Naive thymus-derived CD8-positive, alpha-beta T cell (primary cell): ENCODE measurements around the gene RHO. TPM values are rescaled to one million over a fixed set of nuclear protein-coding genes. Genes with fewer than 3 reads are reported as not detected.
A peak's percentile ranks its signal among the peaks of the same experiment; 100 is the strongest.

Source experiments
- ATAC-seq, 2 donors: fragments of 150-1000 bp; cut with Tn5 transposase in 1 of 2; sonication (Bioruptor Pico), chemical (Tn5 transposase) in 1 of 2; 1 replicate in 1 of 2; 2 replicates in 1 of 2; pipeline ENCODE4 v1.10.0; 2021; ENCODE audit warnings: mild to moderate bottlenecking in 2 of 2, moderate library complexity in 2 of 2
- POLR2A ChIA-PET: fragments of 350-600 bp; sonication (Branson Sonifier 250); formaldehyde crosslinking; loops from one replicate; lab custom pipeline; 2021; ENCODE audit warnings: antibody characterized with exemption; lab: Charles Lee
- DNase-seq, 10 donors: peaks; one replicate each; pipeline versions ENCODE4 v3.0.0 to v3.0.0-alpha.2; 2020 to 2022
- H3K27ac Mint-ChIP-seq, 10 donors: one replicate each; pipeline ENCODE4 v1.8.0; 2020 to 2022; ENCODE audit warnings: mild to moderate bottlenecking in 10 of 10, mixed read lengths in 10 of 10, moderate library complexity in 4 of 10, inconsistent platforms in 1 of 10
- H3K27me3 Mint-ChIP-seq, 5 donors: one replicate each; pipeline ENCODE4 v1.8.0; 2021 to 2022; ENCODE audit warnings: mixed read lengths in 5 of 5
- H3K36me3 Mint-ChIP-seq, 3 donors: one replicate each; pipeline ENCODE4 v1.8.0; 2020 to 2022; ENCODE audit warnings: mixed read lengths in 3 of 3, mild to moderate bottlenecking in 2 of 3, inconsistent platforms in 1 of 3
- H3K4me1 Mint-ChIP-seq, 4 donors: one replicate each; pipeline ENCODE4 v1.8.0; 2021 to 2022; ENCODE audit warnings: mixed read lengths in 4 of 4
- H3K4me3 Mint-ChIP-seq, 10 donors: one replicate each; pipeline ENCODE4 v1.8.0; 2020 to 2022; ENCODE audit warnings: mild to moderate bottlenecking in 10 of 10, mixed read lengths in 10 of 10, moderate library complexity in 6 of 10, inconsistent platforms in 1 of 10
- H3K9me3 Mint-ChIP-seq, 9 donors: one replicate each; pipeline ENCODE4 v1.8.0; 2020 to 2022; ENCODE audit warnings: mixed read lengths in 9 of 9, mild to moderate bottlenecking in 3 of 9, inconsistent platforms in 1 of 9, moderate library complexity in 1 of 9
- polyA plus RNA-seq, 3 donors: library from polyadenylated mRNA; unstranded; fragments of 300-500 nt; fragmentation: Illumina TruSeq; gene quantifications; one replicate each; pipeline ENCODE4 v1.2.3, GENCODE V29; 2021
- total RNA-seq, 8 experiments: library from RNA in 2 of 8; stranded (reverse) in 2 of 8; gene quantifications; one replicate each; pipeline ENCODE4 v1.2.3 and lab custom pipeline; 2021 to 2026

RHO gene
- total and polyA plus RNA-seq, 5 experiments from 2014 or later, result 0.13 TPM; not detected in 4

GRCh38 chr3:129553719-129554118, 25.3 kb downstream of the RHO start:
- DNase-seq (no peak), ATAC-seq (peak in 1 of 2 donors; percentile 52)
- no peaks in the 10 kb centered on the region for H3K9me3 Mint-ChIP-seq
- POLR2A ChIA-PET, result interaction anchor here (1.1 kb wide), 1 partner anchor 13 kb away, joined by 5 read pairs; no protein-coding TSS in a partner anchor
- H3K4me1 Mint-ChIP-seq, result peaks cover 3 to 25% (median 15%) of the 10 kb centered on the region in 4 donors
- peaks cover 0 to 12% (median 2%) of the 10 kb centered on the region in 5 donors for H3K27me3 Mint-ChIP-seq
- peak overlapping the region in 7 of 10 donors; percentile 5 to 42 (median 20) for H3K4me3 Mint-ChIP-seq
- H3K36me3 Mint-ChIP-seq, result no peaks in the 10 kb centered on the region
- no peak overlapping the region for H3K27ac Mint-ChIP-seq

- Mint-ChIP-seq H3K4me3 (peak overlapping the region in 5 of 10 donors; percentile 6 to 24 (median 22)), H3K27ac (peak overlapping the region in 2 of 10 donors; percentile 27 to 67), H3K36me3 (no peaks in the 10 kb centered on the region), H3K27me3 (peaks cover 0 to 12% (median 2%) of the 10 kb centered on the region in 5 donors), H3K9me3 (no peaks in the 10 kb centered on the region), H3K4me1 (peaks cover 3 to 25% (median 15%) of the 10 kb centered on the region in 4 donors)
- ATAC-seq (no peak), DNase-seq (no peak)
- POLR2A ChIA-PET, result interaction anchor here (1.1 to 1.2 kb wide), 2 partner anchors 12 to 51 kb away, joined by 4 to 5 read pairs; no protein-coding TSS in a partner anchor
Observed at GRCh38 chr3:129554356-129555152, 26.1 kb downstream of the RHO start.

GRCh38 chr3:129555153-129555550, 26.7 kb downstream of the RHO start:
- Mint-ChIP-seq H3K27ac (peak overlapping the region in 1 of 10 donors; percentile 27), H3K4me1 (peaks cover 3 to 25% (median 15%) of the 10 kb centered on the region in 4 donors), H3K4me3 (no peak overlapping the region), H3K36me3 (no peaks in the 10 kb centered on the region), H3K9me3 (no peaks in the 10 kb centered on the region), H3K27me3 (peaks cover 0 to 12% (median 2%) of the 10 kb centered on the region in 5 donors)
- DNase-seq (no peak), ATAC-seq (no peak)
- POLR2A ChIA-PET, result interaction anchor here (1.2 kb wide), 1 partner anchor 50 kb away, joined by 4 read pairs; no protein-coding TSS in a partner anchor

GRCh38 chr3:129555616-129556357, 27.3 kb downstream of the RHO start:
- POLR2A ChIA-PET, result interaction anchor here (1.2 kb wide), 1 partner anchor 50 kb away, joined by 4 read pairs; no protein-coding TSS in a partner anchor
- no peaks in the 10 kb centered on the region for H3K9me3 Mint-ChIP-seq
- H3K4me1 Mint-ChIP-seq, result peaks cover 5 to 27% (median 15%) of the 10 kb centered on the region in 4 donors
- H3K4me3 Mint-ChIP-seq, result no peak overlapping the region
- no peaks in the 10 kb centered on the region for H3K36me3 Mint-ChIP-seq
- DNase-seq (no peak), ATAC-seq (no peak)
- peak overlapping the region in 1 of 10 donors; percentile 20 for H3K27ac Mint-ChIP-seq
- peaks cover 0 to 12% (median 2%) of the 10 kb centered on the region in 5 donors for H3K27me3 Mint-ChIP-seq

GRCh38 chr3:129556358-129556695, 27.9 kb downstream of the RHO start:
- POLR2A ChIA-PET, result no interaction called here
- Mint-ChIP-seq H3K4me1 (peaks cover 5 to 28% (median 15%) of the 10 kb centered on the region in 4 donors), H3K9me3 (no peaks in the 10 kb centered on the region), H3K27me3 (peaks cover 0 to 12% (median 2%) of the 10 kb centered on the region in 5 donors), H3K4me3 (no peak overlapping the region), H3K36me3 (no peaks in the 10 kb centered on the region), H3K27ac (peak overlapping the region in 1 of 10 donors; percentile 59)
- ATAC-seq (no peak), DNase-seq (no peak)

GRCh38 chr3:129556890-129557547, 28.6 kb downstream of the RHO start:
- Mint-ChIP-seq H3K4me1 (peaks cover 5 to 28% (median 15%) of the 10 kb centered on the region in 4 donors), H3K27ac (peak overlapping the region in 1 of 10 donors; percentile 15), H3K36me3 (no peaks in the 10 kb centered on the region), H3K27me3 (peaks cover 0 to 12% (median 2%) of the 10 kb centered on the region in 5 donors), H3K4me3 (peak overlapping the region in 1 of 10 donors; percentile 25), H3K9me3 (no peaks in the 10 kb centered on the region)
- POLR2A ChIA-PET, result no interaction called here
- ATAC-seq, result no peak
- DNase-seq, result no peak

- H3K4me3 Mint-ChIP-seq, result no peak overlapping the region
- H3K9me3 Mint-ChIP-seq, result no peaks in the 10 kb centered on the region
- ATAC-seq (no peak), DNase-seq (no peak)
- H3K4me1 Mint-ChIP-seq, result peaks cover 5 to 28% (median 15%) of the 10 kb centered on the region in 4 donors
- POLR2A ChIA-PET, result no interaction called here
- H3K36me3 Mint-ChIP-seq, result no peaks in the 10 kb centered on the region
- H3K27me3 Mint-ChIP-seq, result peaks cover 0 to 12% (median 2%) of the 10 kb centered on the region in 5 donors
- peak overlapping the region in 2 of 10 donors; percentile 37 to 90 for H3K27ac Mint-ChIP-seq
Observed at GRCh38 chr3:129557548-129557894, 29.1 kb downstream of the RHO start.

GRCh38 chr3:129558081-129558771, 29.8 kb downstream of the RHO start:
- ATAC-seq, result no peak
- Mint-ChIP-seq H3K9me3 (no peaks in the 10 kb centered on the region), H3K4me3 (peak overlapping the region in 1 of 10 donors; percentile 35), H3K4me1 (peaks cover 5 to 27% (median 15%) of the 10 kb centered on the region in 4 donors), H3K27me3 (peaks cover 0 to 6% (median 2%) of the 10 kb centered on the region in 5 donors), H3K27ac (peak overlapping the region in 5 of 10 donors; percentile 42 to 90 (median 53)), H3K36me3 (no peaks in the 10 kb centered on the region)
- POLR2A ChIA-PET, result no interaction called here
- peak in 1 of 10 donors; percentile 26 for DNase-seq

GRCh38 chr3:129558772-129559564, 30.5 kb downstream of the RHO start:
- Mint-ChIP-seq H3K27ac (peak overlapping the region in 2 of 10 donors; percentile 49 to 90), H3K4me1 (peaks cover 5 to 23% (median 9%) of the 10 kb centered on the region in 4 donors), H3K9me3 (no peaks in the 10 kb centered on the region), H3K27me3 (peaks cover 0 to 6% (median 2%) of the 10 kb centered on the region in 5 donors), H3K36me3 (no peaks in the 10 kb centered on the region), H3K4me3 (no peak overlapping the region)
- POLR2A ChIA-PET, result no interaction called here
- DNase-seq (no peak), ATAC-seq (no peak)

GRCh38 chr3:129559565-129560079, 31.2 kb downstream of the RHO start:
- H3K9me3 Mint-ChIP-seq, result no peaks in the 10 kb centered on the region
- peaks cover 3 to 17% (median 4%) of the 10 kb centered on the region in 4 donors for H3K4me1 Mint-ChIP-seq
- ATAC-seq (no peak), DNase-seq (no peak)
- H3K4me3 Mint-ChIP-seq, result no peak overlapping the region
- POLR2A ChIA-PET, result no interaction called here
- H3K36me3 Mint-ChIP-seq, result no peaks in the 10 kb centered on the region
- H3K27me3 Mint-ChIP-seq, result peaks cover 0 to 5% (median 0%) of the 10 kb centered on the region in 5 donors
- H3K27ac Mint-ChIP-seq, result no peak overlapping the region

- Mint-ChIP-seq H3K27ac (peak overlapping the region in 4 of 10 donors; percentile 11 to 67 (median 60)), H3K4me1 (peaks cover 0 to 13% (median 1%) of the 10 kb centered on the region in 4 donors), H3K36me3 (no peaks in the 10 kb centered on the region), H3K27me3 (peaks cover 0 to 5% (median 0%) of the 10 kb centered on the region in 5 donors), H3K4me3 (no peak overlapping the region), H3K9me3 (no peaks in the 10 kb centered on the region)
- DNase-seq (no peak), ATAC-seq (no peak)
- POLR2A ChIA-PET, result no interaction called here
Observed at GRCh38 chr3:129560269-129560787, 31.9 kb downstream of the RHO start.
